ENCODE results near the gene POU6F1.

The POU6F1 gene

DNA sequence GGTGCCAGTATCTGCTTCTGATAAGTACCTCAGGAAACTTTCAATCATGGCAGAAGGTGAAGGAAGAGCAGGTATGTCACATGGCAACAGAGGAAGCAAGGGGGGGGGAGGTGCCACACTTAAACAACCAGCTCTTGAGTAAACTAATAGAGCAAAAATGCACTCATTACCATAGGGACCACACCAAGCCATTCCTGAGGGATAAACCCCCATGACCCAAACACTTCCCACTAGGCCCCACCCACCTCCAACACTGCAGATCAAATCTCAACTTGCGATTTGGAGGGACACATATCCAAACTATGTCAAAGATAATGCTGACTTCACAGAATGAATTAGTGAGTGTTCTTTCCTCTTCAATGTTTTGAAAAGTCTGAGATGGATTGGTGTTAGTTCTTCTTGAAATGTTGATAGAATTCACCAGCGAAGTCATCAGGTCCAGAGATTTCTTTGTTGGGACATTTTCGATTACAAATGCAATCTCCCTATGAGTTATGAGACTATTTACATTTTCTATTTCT, 61.6 kb downstream of the POU6F1 start:
- no peak for DNase-seq

DNA sequence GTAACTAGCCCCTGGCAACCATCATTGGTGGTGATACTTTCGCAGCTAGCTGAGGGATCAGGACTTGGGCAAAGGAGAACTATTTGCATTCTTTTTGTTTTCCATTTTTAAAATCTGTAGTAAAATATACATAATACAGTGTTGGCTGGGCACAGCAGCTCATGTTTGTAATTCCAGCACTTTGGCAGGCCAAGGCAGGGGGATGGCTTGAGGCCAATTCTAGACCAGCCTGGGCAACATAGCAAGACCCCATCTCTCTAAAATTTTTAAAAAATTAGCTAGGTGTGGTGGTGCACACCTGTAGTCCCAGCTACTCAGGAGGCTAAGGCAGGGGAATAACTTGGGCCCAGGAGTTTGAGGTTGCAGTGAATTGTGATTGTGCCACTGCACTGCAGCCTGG, 64.9 kb downstream of the POU6F1 start:
- no peak for DNase-seq

DNA sequence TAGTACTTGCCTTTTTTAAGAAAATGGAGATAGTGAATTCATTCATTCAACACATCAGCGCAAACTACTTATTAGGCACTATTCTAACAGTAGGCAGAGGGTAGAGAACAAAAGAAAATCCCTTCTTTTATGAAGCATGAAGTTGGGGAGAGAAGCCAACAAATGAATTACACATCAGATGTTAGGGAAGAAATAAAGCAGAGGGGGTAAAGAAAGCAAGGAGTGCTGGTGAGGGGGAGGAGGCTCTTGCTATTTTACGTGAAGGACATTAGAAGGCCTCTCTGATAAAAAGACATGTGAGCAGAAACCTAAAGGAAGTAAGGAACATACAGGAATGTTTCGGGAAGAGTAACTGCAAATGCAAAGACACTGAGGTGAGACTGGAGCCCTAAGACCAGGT, 67.1 kb downstream of the POU6F1 start:
- no peak for DNase-seq

DNA sequence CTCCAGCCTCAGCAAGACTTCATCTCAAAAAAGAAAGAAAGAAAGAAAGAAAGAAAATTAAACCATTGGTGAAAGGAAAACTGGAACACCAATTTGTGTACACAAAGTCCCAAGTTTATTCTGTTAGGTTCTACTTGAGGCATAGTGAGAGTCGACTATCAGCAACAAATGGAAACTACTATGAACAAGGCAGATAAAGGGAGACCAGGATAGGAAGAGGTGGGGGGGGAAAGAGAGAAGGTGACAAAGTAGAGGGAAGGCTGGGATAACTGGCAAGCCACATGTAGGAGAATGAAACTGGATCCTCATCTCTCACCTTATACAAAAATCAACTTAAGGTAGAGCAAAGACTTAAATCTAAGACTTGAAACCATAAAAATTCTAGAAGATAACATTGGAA, 70.6 kb downstream of the POU6F1 start:
- DNase-seq: no peak

DNA sequence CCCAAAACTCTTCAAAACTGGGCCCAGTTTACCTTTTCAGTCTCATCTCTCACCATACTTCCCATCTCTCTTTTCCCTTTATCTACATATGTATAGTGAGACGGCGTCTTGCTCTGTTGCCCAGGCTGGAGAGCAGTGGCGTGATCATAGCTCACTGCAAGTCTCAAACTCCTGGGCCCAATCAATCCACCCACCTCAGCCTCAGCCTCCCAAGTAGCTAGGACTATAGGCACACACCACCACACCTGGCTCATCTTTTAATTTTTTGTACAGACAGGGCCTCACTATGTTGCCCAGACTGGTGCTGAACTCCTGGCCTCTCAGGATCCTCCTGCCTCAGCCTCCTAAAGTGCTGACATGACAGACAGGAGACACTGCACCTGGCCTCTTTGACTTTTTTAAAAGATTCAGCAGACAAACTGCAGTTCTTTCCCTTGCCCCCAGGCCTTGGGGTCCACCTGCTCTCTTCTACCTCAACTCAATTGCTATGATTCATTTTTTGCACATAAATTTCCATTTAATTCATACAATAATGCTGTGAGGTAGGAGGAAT, 78.5 kb downstream of the POU6F1 start:
- no peak for DNase-seq

Data from femur (tissue), 1 donor.